ENCODE results near the gene C7orf25. TPM values are rescaled to one million over a fixed set of nuclear protein-coding genes. Genes with fewer than 3 reads are reported as not detected.
"Not testable (repeated sequence)": the region's sequence is repeated elsewhere in the genome, so short reads cannot be mapped to it uniquely, and the experiment has no call there.

Gene C7orf25
- total RNA-seq, 1 donor from 2014 or later: 4.2 TPM

GRCh38 chr7:42893346-42894240 is 18.3 kb downstream of the C7orf25 start:
- intact Hi-C loops (cut with DNase I): no loop called here
- no peak for DNase-seq (ENCODE audit: missing footprints)
- no peak for ATAC-seq

- ATAC-seq (no peak), DNase-seq (ENCODE audit: missing footprints) (no peak)
- intact Hi-C loops (cut with DNase I): no loop called here
Measured at GRCh38 chr7:42886893-42887505, 24.9 kb downstream of the C7orf25 start.

- intact Hi-C loops (cut with DNase I): no loop called here
- no peak for DNase-seq (ENCODE audit: missing footprints)
- no peak for ATAC-seq
Measured at GRCh38 chr7:42886129-42886528, 25.7 kb downstream of the C7orf25 start.

GRCh38 chr7:42885183-42885582 is 26.7 kb downstream of the C7orf25 start:
- DNase-seq (ENCODE audit: missing footprints); ATAC-seq; intact Hi-C loops (cut with DNase I): not testable (repeated sequence)

GRCh38 chr7:42883950-42884349 is 27.9 kb downstream of the C7orf25 start:
- intact Hi-C loops (cut with DNase I): no loop called here
- no peak for DNase-seq (ENCODE audit: missing footprints)
- ATAC-seq: peak; percentile 27

- intact Hi-C loops (cut with DNase I): no loop called here
- DNase-seq (ENCODE audit: missing footprints) (no peak), ATAC-seq (no peak)
Measured at GRCh38 chr7:42880392-42880791, 31.5 kb downstream of the C7orf25 start.

- intact Hi-C loops (cut with DNase I): loop anchor here (5.0 kb wide), 1 partner anchor 936 kb away; no protein-coding TSS in a partner anchor
- no peak for ATAC-seq
Measured at GRCh38 chr7:42878303-42878702, 33.6 kb downstream of the C7orf25 start.

GRCh38 chr7:42877862-42878261 is 34.0 kb downstream of the C7orf25 start:
- intact Hi-C loops (cut with DNase I): loop anchor here (5.0 kb wide), 1 partner anchor 936 kb away; no protein-coding TSS in a partner anchor
- DNase-seq (ENCODE audit: missing footprints) (peak; percentile 52), ATAC-seq (no peak)

More at GRCh38 chr7:42878303-42878702, 33.6 kb downstream of the C7orf25 start:
- DNase-seq (ENCODE audit: missing footprints): peak; percentile 56

GRCh38 chr7:42876182-42877068 is 35.4 kb downstream of the C7orf25 start:
- intact Hi-C loops (cut with DNase I): loop anchor here (5.0 kb wide), 1 partner anchor 934 kb away; no protein-coding TSS in a partner anchor
- ATAC-seq (peak; percentile 56), DNase-seq (ENCODE audit: missing footprints) (peak; percentile 58)

GRCh38 chr7:42869131-42870020 is 42.5 kb downstream of the C7orf25 start:
- DNase-seq (ENCODE audit: missing footprints) (no peak), ATAC-seq (no peak)
- intact Hi-C loops (cut with DNase I): no loop called here

- intact Hi-C loops (cut with DNase I): no loop called here
- DNase-seq (ENCODE audit: missing footprints): no peak
- ATAC-seq: no peak
Measured at GRCh38 chr7:42868480-42868879, 43.4 kb downstream of the C7orf25 start.

Other genes with a start within 250 kb of the C7orf25 start
- 81.7 TPM for gene PSMA2, start 20.1 kb upstream of the C7orf25 start, total RNA-seq
- 66.8 TPM for gene MRPL32, start 20.3 kb upstream of the C7orf25 start, total RNA-seq
- gene HECW1, start 200.6 kb upstream of the C7orf25 start, total RNA-seq: not detected